H1 (cell line): ENCODE data around the gene SLFN14. TPM values are rescaled to one million over a fixed set of nuclear protein-coding genes. Genes with fewer than 3 reads are reported as not detected.

Experiments
- CTBP2 ChIP-seq: IDR thresholded peaks from 2 replicates; pipeline ENCODE4 v1.7.0; 2011; ENCODE audit warnings: borderline replicate concordance, mild to moderate bottlenecking, moderate library complexity, mixed read lengths, low read length; ENCODE audit not compliant: insufficient read depth, insufficient read length
- HDAC2 ChIP-seq, 2 experiments: fragments of 300-600 bp in 1 of 2; sonication (generic) in 1 of 2; IDR thresholded peaks; 2 replicates each; pipeline ENCODE4 v1.6.1; 2011 to 2012; ENCODE audit warnings: low read depth in 2 of 2, low read length in 2 of 2, mild to moderate bottlenecking in 2 of 2, moderate library complexity in 2 of 2, borderline replicate concordance in 1 of 2, inconsistent platforms in 1 of 2
- NANOG ChIP-seq: IDR thresholded peaks from 2 replicates; pipeline ENCODE4 v1.6.1; 2011; ENCODE audit warnings: low read length, low read depth, mild to moderate bottlenecking, inconsistent platforms; ENCODE audit not compliant: insufficient read depth, poor library complexity, severe bottlenecking
- POLR2A ChIP-seq, 2 experiments: IDR thresholded peaks; 1 replicate in 1 of 2; 2 replicates in 1 of 2; pipeline ENCODE4 v1.6.1; 2011; ENCODE audit warnings: low read depth in 2 of 2, low read length in 2 of 2, mild to moderate bottlenecking in 2 of 2; ENCODE audit errors: control extremely low read depth in 1 of 2
- SIX5 ChIP-seq: IDR thresholded peaks from 2 replicates; pipeline ENCODE4 v1.6.1; 2011; ENCODE audit warnings: mild to moderate bottlenecking, low read depth, low read length
- SP1 ChIP-seq: IDR thresholded peaks from 2 replicates; pipeline ENCODE4 v1.6.1; 2011; ENCODE audit warnings: low read depth, low read length
- SRF ChIP-seq: IDR thresholded peaks from 2 replicates; pipeline ENCODE4 v1.6.1; 2011; ENCODE audit warnings: mild to moderate bottlenecking, low read depth, low read length, moderate library complexity
- TAF7 ChIP-seq: optimal IDR thresholded peaks from 2 replicates; pipeline ENCODE3; 2011; ENCODE audit warnings: low read depth, mild to moderate bottlenecking, inconsistent platforms, low read length, moderate library complexity, borderline replicate concordance
- polyA plus RNA-seq, 7 experiments: library from polyadenylated mRNA; depleted of rRNA in 3 of 7; stranded (reverse) in 5 of 7; unstranded in 2 of 7; fragments of >200 nt in 5 of 7; fragments of 200-250 nt in 2 of 7; gene quantifications; 1 replicate in 5 of 7; 2 replicates in 1 of 7; 4 replicates in 1 of 7; pipeline versions ENCODE4 v1.2.1 to v1.2.3, GENCODE V29; 2011 to 2013; ENCODE audit warnings: missing spikeins in 2 of 7, mixed read lengths in 2 of 7
- total RNA-seq: library from RNA; stranded (reverse); fragmentation: NEBNext Ultra II Directional; extraction: Animal tissue kit (Norgen Biotek cat#: 25700); gene quantifications from 2 replicates; pipeline ENCODE4 v1.2.1, GENCODE V29; 2021
- TF ChIP-seq, protein P1 (sequence below): fragments of 300-600 bp; sonication (generic); IDR thresholded peaks from 2 replicates; pipeline ENCODE4 v1.7.1; 2012; ENCODE audit warnings: low read length, moderate library complexity, mild to moderate bottlenecking, inconsistent platforms; ENCODE audit not compliant: insufficient replicate concordance

Gene SLFN14
- total and polyA plus RNA-seq, 2 of the 8 experiments (the other 6 are each of a cell fraction or from before 2014, with no cell fraction given): 0.03 TPM; not detected in 1

DNA sequence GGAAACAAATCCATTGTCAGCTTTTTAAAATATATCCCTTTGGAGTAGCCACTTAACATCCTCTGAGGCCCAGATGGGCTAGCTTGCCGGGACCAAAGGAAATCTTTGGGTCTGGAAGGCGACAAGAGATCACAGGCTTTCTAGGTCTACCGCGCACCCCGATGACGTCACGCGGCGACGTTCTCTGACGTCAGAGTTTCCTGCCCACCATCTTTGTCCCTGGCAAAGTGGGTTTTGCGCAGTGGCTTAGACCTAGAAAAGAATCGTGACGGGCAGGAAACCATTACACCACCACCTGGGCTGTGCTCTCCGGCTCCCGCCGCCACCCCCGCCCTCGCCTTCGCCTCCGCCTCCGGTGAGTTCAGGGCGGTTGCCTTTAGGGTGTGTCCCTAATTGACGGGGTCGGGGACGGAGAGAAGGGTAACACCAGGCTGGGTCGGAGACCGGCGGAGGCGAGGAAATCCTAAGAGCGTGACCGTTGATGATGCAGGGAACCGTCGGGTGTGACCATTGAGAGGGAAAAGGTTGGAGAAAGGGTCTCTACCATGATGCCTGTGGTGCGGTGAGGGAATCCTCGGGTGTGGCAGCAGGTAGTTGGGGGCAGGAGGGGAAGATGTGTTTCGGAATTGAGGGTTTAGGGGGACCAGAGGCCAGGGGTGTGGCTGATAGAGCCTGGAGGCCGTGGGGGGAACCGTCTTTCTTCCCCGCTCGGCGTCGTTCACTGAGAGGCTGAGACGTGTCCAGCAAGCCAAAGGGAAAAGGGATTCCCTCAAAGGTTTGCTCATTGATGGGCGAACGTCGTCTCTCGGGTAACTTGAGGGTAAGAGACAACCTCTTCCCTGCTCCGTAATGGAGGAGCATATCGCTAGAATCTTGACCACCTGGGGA, 26.7 kb upstream of the SLFN14 start, which contains the start of gene AP2B1 (continued):
- TF ChIP-seq, protein P1, sequence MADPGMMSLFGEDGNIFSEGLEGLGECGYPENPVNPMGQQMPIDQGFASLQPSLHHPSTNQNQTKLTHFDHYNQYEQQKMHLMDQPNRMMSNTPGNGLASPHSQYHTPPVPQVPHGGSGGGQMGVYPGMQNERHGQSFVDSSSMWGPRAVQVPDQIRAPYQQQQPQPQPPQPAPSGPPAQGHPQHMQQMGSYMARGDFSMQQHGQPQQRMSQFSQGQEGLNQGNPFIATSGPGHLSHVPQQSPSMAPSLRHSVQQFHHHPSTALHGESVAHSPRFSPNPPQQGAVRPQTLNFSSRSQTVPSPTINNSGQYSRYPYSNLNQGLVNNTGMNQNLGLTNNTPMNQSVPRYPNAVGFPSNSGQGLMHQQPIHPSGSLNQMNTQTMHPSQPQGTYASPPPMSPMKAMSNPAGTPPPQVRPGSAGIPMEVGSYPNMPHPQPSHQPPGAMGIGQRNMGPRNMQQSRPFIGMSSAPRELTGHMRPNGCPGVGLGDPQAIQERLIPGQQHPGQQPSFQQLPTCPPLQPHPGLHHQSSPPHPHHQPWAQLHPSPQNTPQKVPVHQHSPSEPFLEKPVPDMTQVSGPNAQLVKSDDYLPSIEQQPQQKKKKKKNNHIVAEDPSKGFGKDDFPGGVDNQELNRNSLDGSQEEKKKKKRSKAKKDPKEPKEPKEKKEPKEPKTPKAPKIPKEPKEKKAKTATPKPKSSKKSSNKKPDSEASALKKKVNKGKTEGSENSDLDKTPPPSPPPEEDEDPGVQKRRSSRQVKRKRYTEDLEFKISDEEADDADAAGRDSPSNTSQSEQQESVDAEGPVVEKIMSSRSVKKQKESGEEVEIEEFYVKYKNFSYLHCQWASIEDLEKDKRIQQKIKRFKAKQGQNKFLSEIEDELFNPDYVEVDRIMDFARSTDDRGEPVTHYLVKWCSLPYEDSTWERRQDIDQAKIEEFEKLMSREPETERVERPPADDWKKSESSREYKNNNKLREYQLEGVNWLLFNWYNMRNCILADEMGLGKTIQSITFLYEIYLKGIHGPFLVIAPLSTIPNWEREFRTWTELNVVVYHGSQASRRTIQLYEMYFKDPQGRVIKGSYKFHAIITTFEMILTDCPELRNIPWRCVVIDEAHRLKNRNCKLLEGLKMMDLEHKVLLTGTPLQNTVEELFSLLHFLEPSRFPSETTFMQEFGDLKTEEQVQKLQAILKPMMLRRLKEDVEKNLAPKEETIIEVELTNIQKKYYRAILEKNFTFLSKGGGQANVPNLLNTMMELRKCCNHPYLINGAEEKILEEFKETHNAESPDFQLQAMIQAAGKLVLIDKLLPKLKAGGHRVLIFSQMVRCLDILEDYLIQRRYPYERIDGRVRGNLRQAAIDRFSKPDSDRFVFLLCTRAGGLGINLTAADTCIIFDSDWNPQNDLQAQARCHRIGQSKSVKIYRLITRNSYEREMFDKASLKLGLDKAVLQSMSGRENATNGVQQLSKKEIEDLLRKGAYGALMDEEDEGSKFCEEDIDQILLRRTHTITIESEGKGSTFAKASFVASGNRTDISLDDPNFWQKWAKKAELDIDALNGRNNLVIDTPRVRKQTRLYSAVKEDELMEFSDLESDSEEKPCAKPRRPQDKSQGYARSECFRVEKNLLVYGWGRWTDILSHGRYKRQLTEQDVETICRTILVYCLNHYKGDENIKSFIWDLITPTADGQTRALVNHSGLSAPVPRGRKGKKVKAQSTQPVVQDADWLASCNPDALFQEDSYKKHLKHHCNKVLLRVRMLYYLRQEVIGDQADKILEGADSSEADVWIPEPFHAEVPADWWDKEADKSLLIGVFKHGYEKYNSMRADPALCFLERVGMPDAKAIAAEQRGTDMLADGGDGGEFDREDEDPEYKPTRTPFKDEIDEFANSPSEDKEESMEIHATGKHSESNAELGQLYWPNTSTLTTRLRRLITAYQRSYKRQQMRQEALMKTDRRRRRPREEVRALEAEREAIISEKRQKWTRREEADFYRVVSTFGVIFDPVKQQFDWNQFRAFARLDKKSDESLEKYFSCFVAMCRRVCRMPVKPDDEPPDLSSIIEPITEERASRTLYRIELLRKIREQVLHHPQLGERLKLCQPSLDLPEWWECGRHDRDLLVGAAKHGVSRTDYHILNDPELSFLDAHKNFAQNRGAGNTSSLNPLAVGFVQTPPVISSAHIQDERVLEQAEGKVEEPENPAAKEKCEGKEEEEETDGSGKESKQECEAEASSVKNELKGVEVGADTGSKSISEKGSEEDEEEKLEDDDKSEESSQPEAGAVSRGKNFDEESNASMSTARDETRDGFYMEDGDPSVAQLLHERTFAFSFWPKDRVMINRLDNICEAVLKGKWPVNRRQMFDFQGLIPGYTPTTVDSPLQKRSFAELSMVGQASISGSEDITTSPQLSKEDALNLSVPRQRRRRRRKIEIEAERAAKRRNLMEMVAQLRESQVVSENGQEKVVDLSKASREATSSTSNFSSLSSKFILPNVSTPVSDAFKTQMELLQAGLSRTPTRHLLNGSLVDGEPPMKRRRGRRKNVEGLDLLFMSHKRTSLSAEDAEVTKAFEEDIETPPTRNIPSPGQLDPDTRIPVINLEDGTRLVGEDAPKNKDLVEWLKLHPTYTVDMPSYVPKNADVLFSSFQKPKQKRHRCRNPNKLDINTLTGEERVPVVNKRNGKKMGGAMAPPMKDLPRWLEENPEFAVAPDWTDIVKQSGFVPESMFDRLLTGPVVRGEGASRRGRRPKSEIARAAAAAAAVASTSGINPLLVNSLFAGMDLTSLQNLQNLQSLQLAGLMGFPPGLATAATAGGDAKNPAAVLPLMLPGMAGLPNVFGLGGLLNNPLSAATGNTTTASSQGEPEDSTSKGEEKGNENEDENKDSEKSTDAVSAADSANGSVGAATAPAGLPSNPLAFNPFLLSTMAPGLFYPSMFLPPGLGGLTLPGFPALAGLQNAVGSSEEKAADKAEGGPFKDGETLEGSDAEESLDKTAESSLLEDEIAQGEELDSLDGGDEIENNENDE: no peak
- TF ChIP-seq CTBP2 (peak; percentile 53), SIX5 (peak; percentile 76), POLR2A (IDR thresholded peaks at IDR 0.05; ENCODE audit: control extremely low read depth in 1 of 2, low read depth in 2 of 2, low read length in 2 of 2) (peak; percentile 38 to 84), SRF (peak; percentile 86), SP1 (peak; percentile 75), NANOG (no peak), HDAC2 (IDR thresholded peaks at IDR 0.05; ENCODE audit: borderline replicate concordance in 1 of 2, low read depth in 2 of 2, low read length in 2 of 2) (peak in 1 of 2 experiments; percentile 91; a peak in 2 of 4 replicates), TAF7 (peak; percentile 83)
